K562 (cell line): Measurements from ENCODE around the gene CDK1. TPM values are rescaled to one million over a fixed set of nuclear protein-coding genes. Genes with fewer than 3 reads are reported as not detected.
A peak's percentile ranks its signal among the peaks of the same experiment; 100 is the strongest.

Experiments
- DPF2 ChIP-seq: fragments of 450-650 bp; IDR thresholded peaks from 2 replicates; pipeline ENCODE4 v1.6.1; 2016
- E2F8 ChIP-seq: fragments of 450-650 bp; IDR thresholded peaks from 2 replicates; pipeline ENCODE4 v1.7.1; 2018; ENCODE audit warnings: mild to moderate bottlenecking, low read depth; ENCODE audit not compliant: partially characterized antibody
- FIP1L1 ChIP-seq: fragments of 200-400 bp; formaldehyde crosslinking; IDR thresholded peaks from 2 replicates; pipeline ENCODE4 v1.6.1; 2018; ENCODE audit warnings: mild to moderate bottlenecking, low read depth, low read length; ENCODE audit not compliant: poor library complexity, severe bottlenecking
- HNRNPUL1 ChIP-seq: fragments of 200-400 bp; formaldehyde crosslinking; IDR thresholded peaks from 2 replicates; pipeline ENCODE4 v1.6.1; 2017; ENCODE audit warnings: low read length
- ILF3 ChIP-seq: fragments of 450-650 bp; IDR thresholded peaks from 2 replicates; pipeline ENCODE4 v1.6.1; 2018; ENCODE audit warnings: antibody characterized with exemption, mild to moderate bottlenecking, moderate library complexity, borderline replicate concordance
- MTA3 ChIP-seq: fragments of 450-650 bp; formaldehyde crosslinking; IDR thresholded peaks from 2 replicates; pipeline ENCODE4 v1.6.1; 2017; ENCODE audit warnings: mild to moderate bottlenecking, borderline replicate concordance
- PYGO2 ChIP-seq: fragments of 450-650 bp; IDR thresholded peaks from 2 replicates; pipeline ENCODE4 v1.6.1; 2016; ENCODE audit warnings: mild to moderate bottlenecking, missing genetic modification characterization, moderate library complexity, missing compliant biosample characterization
- SUPT5H ChIP-seq: fragments of 450-650 bp; IDR thresholded peaks from 2 replicates; pipeline ENCODE4 v1.6.1; 2016
- USF2 ChIP-seq: sonication (generic); formaldehyde crosslinking; IDR thresholded peaks from 2 replicates; pipeline ENCODE4 v1.5.0; 2020; ENCODE audit warnings: missing genetic modification reagents
- ZEB2 ChIP-seq: fragments of 450-650 bp; IDR thresholded peaks from 2 replicates; pipeline ENCODE4 v1.6.1; 2016
- ZNF184 ChIP-seq: sonication (generic); formaldehyde crosslinking; IDR thresholded peaks from 2 replicates; pipeline ENCODE4 v1.5.0; 2020; ENCODE audit warnings: missing genetic modification reagents
- ZNF431 ChIP-seq: sonication (generic); formaldehyde crosslinking; IDR thresholded peaks from 2 replicates; pipeline ENCODE4 v1.8.0; 2022; ENCODE audit warnings: mild to moderate bottlenecking, missing genetic modification reagents
- ZNF76 ChIP-seq: fragments of 250-450 bp; sonication (Bioruptor Pico); IDR thresholded peaks from 2 replicates; pipeline ENCODE4 v1.4.0; 2020; ENCODE audit warnings: mild to moderate bottlenecking, moderate library complexity, borderline replicate concordance
- polyA plus RNA-seq, 8 experiments: library from polyadenylated mRNA; depleted of rRNA in 4 of 8; stranded (reverse) in 5 of 8; unstranded in 3 of 8; fragments of >200 nt; fragmentation: Nextera tagmentation in 2 of 8; fragmentation: Illumina TruSeq in 1 of 8; extraction: Ambion mirVana in 2 of 8; extraction: Trizol in 1 of 8; gene quantifications; 2 replicates each; pipeline versions ENCODE4 v1.2.1 to v1.2.3, GENCODE V29; 2011 to 2014; ENCODE audit warnings: inconsistent platforms in 1 of 8, missing spikeins in 1 of 8
- total RNA-seq, 7 experiments: library from RNA; depleted of rRNA in 6 of 7; stranded (reverse); fragments of >200 nt in 6 of 7; fragmentation: Illumina TruSeq in 2 of 7; extraction: Trizol in 2 of 7; gene quantifications; 2 replicates each; pipeline versions ENCODE4 v1.2.1 to v1.2.3, GENCODE V29; 2011 to 2021; ENCODE audit warnings: low replicate concordance in 1 of 7
- TF ChIP-seq, protein P1 (sequence below): fragments of 450-650 bp; IDR thresholded peaks from 2 replicates; pipeline ENCODE4 v1.6.1; 2017; ENCODE audit warnings: antibody characterized with exemption, mild to moderate bottlenecking
- TF ChIP-seq, protein P2 (sequence below): sonication (generic); formaldehyde crosslinking; IDR thresholded peaks from 2 replicates; pipeline ENCODE4 v1.8.0; 2022; ENCODE audit warnings: mild to moderate bottlenecking, low read depth, missing genetic modification reagents
- TF ChIP-seq, protein P3 (sequence below): fragments of 450-650 bp; IDR thresholded peaks from 2 replicates; pipeline ENCODE4 v1.6.1; 2018; ENCODE audit not compliant: partially characterized antibody

Gene CDK1
- total and polyA plus RNA-seq, 9 of the 15 experiments (the other 6 are each of a cell fraction or from before 2014, with no cell fraction given) = 156 to 685 (median 236) TPM

DNA sequence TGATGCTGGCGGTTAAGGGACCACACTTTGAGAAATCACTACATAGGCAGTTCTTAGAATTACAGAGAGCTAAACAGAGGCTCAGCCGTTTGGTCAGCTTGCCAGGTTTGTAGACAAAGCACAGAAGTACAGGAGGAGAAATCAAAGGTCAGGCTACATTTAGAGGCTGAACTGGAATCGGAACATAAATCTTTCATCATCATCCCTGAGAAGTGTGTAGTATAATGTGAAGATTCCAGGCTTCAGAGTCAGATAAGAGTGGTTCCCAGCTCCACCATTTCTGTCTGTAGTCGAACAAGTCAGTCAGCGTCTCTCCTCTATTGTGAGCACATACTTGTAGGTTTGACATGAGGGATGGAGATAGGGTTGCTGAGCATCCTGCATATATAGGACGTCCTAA is 18.9 kb downstream of the CDK1 start (continued):
- TF ChIP-seq E2F8 (peak; percentile 19), MTA3 (no peak), PYGO2 (no peak), USF2 (CRISPR knock-in tag) (no peak), ILF3 (peak; percentile 37; the same call in 1 of the 2 replicates), ZNF184 (CRISPR knock-in tag) (no peak), DPF2 (no peak), SUPT5H (peak; percentile 40), HNRNPUL1 (no peak), ZNF76 (CRISPR knock-in tag) (no peak), ZEB2 (no peak), ZNF431 (CRISPR knock-in tag) (no peak), FIP1L1 (no peak)
- TF ChIP-seq, protein P1, sequence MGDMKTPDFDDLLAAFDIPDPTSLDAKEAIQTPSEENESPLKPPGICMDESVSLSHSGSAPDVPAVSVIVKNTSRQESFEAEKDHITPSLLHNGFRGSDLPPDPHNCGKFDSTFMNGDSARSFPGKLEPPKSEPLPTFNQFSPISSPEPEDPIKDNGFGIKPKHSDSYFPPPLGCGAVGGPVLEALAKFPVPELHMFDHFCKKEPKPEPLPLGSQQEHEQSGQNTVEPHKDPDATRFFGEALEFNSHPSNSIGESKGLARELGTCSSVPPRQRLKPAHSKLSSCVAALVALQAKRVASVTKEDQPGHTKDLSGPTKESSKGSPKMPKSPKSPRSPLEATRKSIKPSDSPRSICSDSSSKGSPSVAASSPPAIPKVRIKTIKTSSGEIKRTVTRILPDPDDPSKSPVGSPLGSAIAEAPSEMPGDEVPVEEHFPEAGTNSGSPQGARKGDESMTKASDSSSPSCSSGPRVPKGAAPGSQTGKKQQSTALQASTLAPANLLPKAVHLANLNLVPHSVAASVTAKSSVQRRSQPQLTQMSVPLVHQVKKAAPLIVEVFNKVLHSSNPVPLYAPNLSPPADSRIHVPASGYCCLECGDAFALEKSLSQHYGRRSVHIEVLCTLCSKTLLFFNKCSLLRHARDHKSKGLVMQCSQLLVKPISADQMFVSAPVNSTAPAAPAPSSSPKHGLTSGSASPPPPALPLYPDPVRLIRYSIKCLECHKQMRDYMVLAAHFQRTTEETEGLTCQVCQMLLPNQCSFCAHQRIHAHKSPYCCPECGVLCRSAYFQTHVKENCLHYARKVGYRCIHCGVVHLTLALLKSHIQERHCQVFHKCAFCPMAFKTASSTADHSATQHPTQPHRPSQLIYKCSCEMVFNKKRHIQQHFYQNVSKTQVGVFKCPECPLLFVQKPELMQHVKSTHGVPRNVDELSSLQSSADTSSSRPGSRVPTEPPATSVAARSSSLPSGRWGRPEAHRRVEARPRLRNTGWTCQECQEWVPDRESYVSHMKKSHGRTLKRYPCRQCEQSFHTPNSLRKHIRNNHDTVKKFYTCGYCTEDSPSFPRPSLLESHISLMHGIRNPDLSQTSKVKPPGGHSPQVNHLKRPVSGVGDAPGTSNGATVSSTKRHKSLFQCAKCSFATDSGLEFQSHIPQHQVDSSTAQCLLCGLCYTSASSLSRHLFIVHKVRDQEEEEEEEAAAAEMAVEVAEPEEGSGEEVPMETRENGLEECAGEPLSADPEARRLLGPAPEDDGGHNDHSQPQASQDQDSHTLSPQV = no peak
- TF ChIP-seq, protein P2, sequence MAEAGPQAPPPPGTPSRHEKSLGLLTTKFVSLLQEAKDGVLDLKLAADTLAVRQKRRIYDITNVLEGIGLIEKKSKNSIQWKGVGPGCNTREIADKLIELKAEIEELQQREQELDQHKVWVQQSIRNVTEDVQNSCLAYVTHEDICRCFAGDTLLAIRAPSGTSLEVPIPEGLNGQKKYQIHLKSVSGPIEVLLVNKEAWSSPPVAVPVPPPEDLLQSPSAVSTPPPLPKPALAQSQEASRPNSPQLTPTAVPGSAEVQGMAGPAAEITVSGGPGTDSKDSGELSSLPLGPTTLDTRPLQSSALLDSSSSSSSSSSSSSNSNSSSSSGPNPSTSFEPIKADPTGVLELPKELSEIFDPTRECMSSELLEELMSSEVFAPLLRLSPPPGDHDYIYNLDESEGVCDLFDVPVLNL (CRISPR knock-in tag) = no peak
- TF ChIP-seq, protein P3, sequence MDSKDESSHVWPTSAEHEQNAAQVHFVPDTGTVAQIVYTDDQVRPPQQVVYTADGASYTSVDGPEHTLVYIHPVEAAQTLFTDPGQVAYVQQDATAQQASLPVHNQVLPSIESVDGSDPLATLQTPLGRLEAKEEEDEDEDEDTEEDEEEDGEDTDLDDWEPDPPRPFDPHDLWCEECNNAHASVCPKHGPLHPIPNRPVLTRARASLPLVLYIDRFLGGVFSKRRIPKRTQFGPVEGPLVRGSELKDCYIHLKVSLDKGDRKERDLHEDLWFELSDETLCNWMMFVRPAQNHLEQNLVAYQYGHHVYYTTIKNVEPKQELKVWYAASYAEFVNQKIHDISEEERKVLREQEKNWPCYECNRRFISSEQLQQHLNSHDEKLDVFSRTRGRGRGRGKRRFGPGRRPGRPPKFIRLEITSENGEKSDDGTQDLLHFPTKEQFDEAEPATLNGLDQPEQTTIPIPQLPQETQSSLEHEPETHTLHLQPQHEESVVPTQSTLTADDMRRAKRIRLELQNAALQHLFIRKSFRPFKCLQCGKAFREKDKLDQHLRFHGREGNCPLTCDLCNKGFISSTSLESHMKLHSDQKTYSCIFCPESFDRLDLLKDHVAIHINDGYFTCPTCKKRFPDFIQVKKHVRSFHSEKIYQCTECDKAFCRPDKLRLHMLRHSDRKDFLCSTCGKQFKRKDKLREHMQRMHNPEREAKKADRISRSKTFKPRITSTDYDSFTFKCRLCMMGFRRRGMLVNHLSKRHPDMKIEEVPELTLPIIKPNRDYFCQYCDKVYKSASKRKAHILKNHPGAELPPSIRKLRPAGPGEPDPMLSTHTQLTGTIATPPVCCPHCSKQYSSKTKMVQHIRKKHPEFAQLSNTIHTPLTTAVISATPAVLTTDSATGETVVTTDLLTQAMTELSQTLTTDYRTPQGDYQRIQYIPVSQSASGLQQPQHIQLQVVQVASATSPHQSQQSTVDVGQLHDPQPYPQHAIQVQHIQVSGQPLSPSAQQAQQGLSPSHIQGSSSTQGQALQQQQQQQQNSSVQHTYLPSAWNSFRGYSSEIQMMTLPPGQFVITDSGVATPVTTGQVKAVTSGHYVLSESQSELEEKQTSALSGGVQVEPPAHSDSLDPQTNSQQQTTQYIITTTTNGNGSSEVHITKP = no peak
